ENCODE measurements around the gene MSL1. TPM values are rescaled to one million over a fixed set of nuclear protein-coding genes. Genes with fewer than 3 reads are reported as not detected.

The MSL1 gene
- total RNA-seq, 4 donors from 2014 or later, result 70.6 to 117 (median 82.4) TPM

DNA sequence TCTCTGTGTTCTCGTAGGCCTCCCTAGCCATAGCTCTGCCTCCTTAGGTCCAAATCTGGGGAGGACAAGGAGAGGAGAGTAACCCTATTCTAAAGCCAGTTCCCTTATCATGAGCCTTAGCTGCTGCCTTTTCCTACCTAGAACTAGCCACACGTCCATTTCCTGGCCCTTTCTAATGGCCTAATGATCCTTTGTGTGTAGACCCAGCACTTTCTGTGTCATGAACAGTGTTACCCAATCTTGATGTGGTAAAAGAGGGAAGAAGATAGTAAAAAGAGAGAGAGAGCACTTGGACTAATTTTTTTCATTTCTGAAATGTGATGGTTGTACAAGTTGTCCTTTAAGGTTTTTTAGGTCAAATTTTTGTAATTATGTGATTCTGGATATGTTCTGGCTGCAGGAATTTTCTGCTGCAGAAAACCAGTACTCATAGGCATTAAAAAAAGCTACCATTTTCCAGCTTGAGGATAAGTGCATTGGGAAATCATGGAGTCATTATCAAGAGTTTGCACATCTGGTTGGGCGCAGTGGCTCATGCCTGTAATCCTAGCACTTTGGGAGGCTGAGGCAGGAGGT lies 36.8 kb downstream of the MSL1 start:
- intact Hi-C loops (cut with DNase I; ENCODE audit: low total_unique reads), result no loop called here
- WGBS, 2 donors, result 89 to 91% methylated on average over 3 of the region's 3 CpGs
- no peak for TF ChIP-seq POLR2A (IDR thresholded peaks at IDR 0.05)
- TF ChIP-seq, protein P1, sequence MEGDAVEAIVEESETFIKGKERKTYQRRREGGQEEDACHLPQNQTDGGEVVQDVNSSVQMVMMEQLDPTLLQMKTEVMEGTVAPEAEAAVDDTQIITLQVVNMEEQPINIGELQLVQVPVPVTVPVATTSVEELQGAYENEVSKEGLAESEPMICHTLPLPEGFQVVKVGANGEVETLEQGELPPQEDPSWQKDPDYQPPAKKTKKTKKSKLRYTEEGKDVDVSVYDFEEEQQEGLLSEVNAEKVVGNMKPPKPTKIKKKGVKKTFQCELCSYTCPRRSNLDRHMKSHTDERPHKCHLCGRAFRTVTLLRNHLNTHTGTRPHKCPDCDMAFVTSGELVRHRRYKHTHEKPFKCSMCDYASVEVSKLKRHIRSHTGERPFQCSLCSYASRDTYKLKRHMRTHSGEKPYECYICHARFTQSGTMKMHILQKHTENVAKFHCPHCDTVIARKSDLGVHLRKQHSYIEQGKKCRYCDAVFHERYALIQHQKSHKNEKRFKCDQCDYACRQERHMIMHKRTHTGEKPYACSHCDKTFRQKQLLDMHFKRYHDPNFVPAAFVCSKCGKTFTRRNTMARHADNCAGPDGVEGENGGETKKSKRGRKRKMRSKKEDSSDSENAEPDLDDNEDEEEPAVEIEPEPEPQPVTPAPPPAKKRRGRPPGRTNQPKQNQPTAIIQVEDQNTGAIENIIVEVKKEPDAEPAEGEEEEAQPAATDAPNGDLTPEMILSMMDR (IDR thresholded peaks at IDR 0.05), result no peak

DNA sequence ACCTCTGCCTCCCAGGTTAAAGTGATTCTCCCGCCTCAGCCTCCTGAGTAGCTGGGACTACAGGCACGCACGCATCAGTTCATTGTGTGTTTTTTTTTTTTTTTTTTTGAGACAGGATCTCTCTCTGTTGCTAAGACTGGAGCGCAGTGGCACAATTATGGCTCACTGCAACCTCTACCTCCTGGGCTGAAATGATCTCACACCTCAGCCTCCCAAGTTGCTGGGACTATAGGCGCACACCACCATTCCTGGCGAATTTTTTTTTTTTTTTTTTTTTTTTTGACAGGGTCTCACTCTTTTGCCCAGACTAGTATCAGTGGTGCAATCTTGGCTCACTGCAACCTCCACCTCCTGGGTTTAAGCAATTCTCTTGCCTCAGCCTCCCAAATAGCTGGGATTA lies 37.7 kb downstream of the MSL1 start:
- intact Hi-C loops (cut with DNase I; ENCODE audit: low total_unique reads), result no loop called here
- no peak for DNase-seq (ENCODE audit: low spot score in 2 of 2)
- TF ChIP-seq, protein P1 (IDR thresholded peaks at IDR 0.05), result no peak
- no peak for TF ChIP-seq POLR2A (IDR thresholded peaks at IDR 0.05)
- WGBS, 2 donors, result 88 to 89% methylated on average over 6 of the region's 6 CpGs
- no peak overlapping the region for H3K4me3 ChIP-seq (ENCODE audit: low read depth, poor library complexity, severe bottlenecking)

More for the DNA sequence above, 36.8 kb downstream of the MSL1 start:
- no peak for DNase-seq (ENCODE audit: low spot score in 2 of 2)
- H3K4me3 ChIP-seq (ENCODE audit: low read depth, poor library complexity, severe bottlenecking), result no peak overlapping the region

DNA sequence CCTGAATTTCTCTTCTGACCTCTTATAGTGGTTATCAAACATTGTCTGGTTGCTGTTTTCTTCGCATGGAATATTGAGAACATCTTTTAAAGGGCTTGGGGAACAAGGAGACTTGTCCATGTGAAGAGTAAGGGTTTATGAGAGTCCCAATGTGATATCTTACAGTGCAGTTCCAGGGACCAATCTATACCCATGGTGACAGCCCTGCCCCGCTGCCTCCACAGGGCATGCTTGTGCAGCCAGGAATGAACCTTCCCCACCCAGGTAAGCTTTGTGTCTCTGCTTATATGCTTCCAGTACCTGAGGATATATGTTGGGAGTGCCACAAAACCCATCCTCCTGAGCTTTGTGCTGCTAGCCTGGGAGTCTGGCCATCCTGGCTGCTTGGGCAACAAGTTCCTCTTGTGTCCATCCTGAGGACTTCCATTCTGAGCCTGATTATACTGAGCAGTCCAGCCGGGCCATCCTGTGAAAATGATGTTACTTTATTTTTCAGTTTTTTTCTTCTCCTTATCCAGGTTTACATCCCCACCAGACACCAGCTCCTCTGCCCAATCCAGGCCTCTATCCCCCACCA lies 46.0 kb downstream of the MSL1 start:
- no peak for TF ChIP-seq POLR2A (IDR thresholded peaks at IDR 0.05)
- TF ChIP-seq, protein P1 (IDR thresholded peaks at IDR 0.05), result no peak
- 88 to 91% methylated on average over 3 of the region's 3 CpGs for WGBS, 2 donors
- intact Hi-C loops (cut with DNase I; ENCODE audit: low total_unique reads), result loop anchor here (10.0 kb wide), 2 partner anchors 53 to 153 kb away; partner anchors contain the start of gene CSF3
- no peak overlapping the region for H3K4me3 ChIP-seq (ENCODE audit: low read depth, poor library complexity, severe bottlenecking)
- DNase-seq (ENCODE audit: low spot score in 2 of 2), result no peak

DNA sequence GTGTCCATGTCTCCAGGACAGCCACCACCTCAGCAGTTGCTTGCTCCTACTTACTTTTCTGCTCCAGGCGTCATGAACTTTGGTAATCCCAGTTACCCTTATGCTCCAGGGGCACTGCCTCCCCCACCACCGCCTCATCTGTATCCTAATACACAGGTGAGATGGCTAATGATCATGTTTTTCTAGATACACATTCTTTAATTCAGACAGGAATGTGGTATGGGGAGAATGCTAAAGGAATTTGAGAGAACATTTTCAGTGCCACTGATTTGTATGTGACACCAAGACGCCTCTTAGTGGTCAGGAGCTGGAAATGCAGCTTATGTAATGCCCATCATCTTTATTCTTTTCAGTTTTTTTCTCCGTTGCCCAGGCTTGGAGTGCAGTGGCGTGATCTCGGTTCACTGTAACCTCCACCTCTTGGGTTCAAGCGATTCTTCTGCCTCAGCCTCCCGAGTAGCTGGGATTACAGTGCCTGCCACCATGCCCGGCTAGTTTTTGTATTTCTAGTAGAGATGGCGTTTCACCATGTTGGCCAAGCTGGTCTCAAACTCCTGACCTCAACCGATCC lies 46.6 kb downstream of the MSL1 start:
- TF ChIP-seq, protein P1 (IDR thresholded peaks at IDR 0.05), result peak in 1 of 3 donors; percentile 74
- TF ChIP-seq POLR2A (IDR thresholded peaks at IDR 0.05), result no peak
- peak in 1 of 2 donors; percentile 37 for DNase-seq (ENCODE audit: low spot score in 2 of 2)
- intact Hi-C loops (cut with DNase I; ENCODE audit: low total_unique reads), result loop anchor here (10.0 kb wide), 2 partner anchors 54 to 154 kb away; partner anchors contain the start of gene CSF3
- H3K4me3 ChIP-seq (ENCODE audit: low read depth, poor library complexity, severe bottlenecking), result no peak overlapping the region
- WGBS, 2 donors, result 31 to 35% methylated on average over 11 of the region's 11 CpGs

DNA sequence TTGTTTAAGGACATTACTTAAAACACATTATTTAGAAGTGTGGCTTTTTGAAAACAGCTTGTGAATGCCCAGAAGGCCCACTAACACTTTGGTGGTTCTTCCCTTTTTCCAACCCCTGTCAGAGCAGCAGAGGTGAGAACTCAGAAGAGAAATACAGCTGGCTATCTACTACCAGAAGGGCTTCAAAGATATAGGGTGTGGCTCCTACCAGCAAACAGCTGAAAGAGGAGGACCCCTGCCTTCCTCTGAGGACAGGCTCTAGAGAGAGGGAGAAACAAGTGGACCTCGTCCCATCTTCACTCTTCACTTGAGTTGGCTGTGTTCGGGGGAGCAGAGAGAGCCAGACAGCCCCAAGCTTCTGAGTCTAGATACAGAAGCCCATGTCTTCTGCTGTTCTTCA lies 48.6 kb downstream of the MSL1 start:
- TF ChIP-seq POLR2A (IDR thresholded peaks at IDR 0.05), result no peak
- TF ChIP-seq, protein P1 (IDR thresholded peaks at IDR 0.05), result no peak
- no peak for DNase-seq (ENCODE audit: low spot score in 2 of 2)
- 92 to 97% methylated on average over 2 of the region's 2 CpGs for WGBS, 2 donors
- H3K4me3 ChIP-seq (ENCODE audit: low read depth, poor library complexity, severe bottlenecking), result no peak overlapping the region
- intact Hi-C loops (cut with DNase I; ENCODE audit: low total_unique reads), result no loop called here
